Activated T-helper 17 cell treated with anti-CD3 and anti-CD28 coated beads, Interleukin-2, amount 50 U/mL, for 72 hours (primary cell): ENCODE results near the gene NBL1. TPM values are rescaled to one million over a fixed set of nuclear protein-coding genes. Genes with fewer than 3 reads are reported as not detected.

Experiments used
- ATAC-seq: fragments of 150-1000 bp; cut with Tn5 transposase; replicated peaks from 2 replicates; pipeline ENCODE4 v1.10.0; 2021; ENCODE audit warnings: mild to moderate bottlenecking, moderate library complexity
- H3K27ac Mint-ChIP-seq: one replicate; pipeline ENCODE4 v1.8.0; 2022; ENCODE audit warnings: mixed read lengths
- H3K27me3 Mint-ChIP-seq: one replicate; pipeline ENCODE4 v1.8.0; 2022; ENCODE audit warnings: mixed read lengths
- H3K36me3 Mint-ChIP-seq: one replicate; pipeline ENCODE4 v1.8.0; 2022; ENCODE audit warnings: low read depth, mild to moderate bottlenecking, mixed read lengths
- H3K4me1 Mint-ChIP-seq: one replicate; pipeline ENCODE4 v1.8.0; 2022; ENCODE audit warnings: mixed read lengths
- H3K4me3 Mint-ChIP-seq: one replicate; pipeline ENCODE4 v1.8.0; 2022; ENCODE audit warnings: mild to moderate bottlenecking, mixed read lengths
- H3K9me3 Mint-ChIP-seq: one replicate; pipeline ENCODE4 v1.8.0; 2022; ENCODE audit warnings: mixed read lengths
- total RNA-seq, 2 donors: library from RNA; stranded (reverse); gene quantifications; one replicate each; pipeline ENCODE4 v1.2.3, GENCODE V29; 2022

Gene NBL1
- total RNA-seq, 2 donors from 2014 or later: 15.0 to 16.0 TPM

- ATAC-seq: no peak
- no peaks in the 10 kb centered on the region for H3K9me3 Mint-ChIP-seq
- H3K27ac Mint-ChIP-seq: no peak overlapping the region
- no peaks in the 10 kb centered on the region for H3K36me3 Mint-ChIP-seq
- H3K4me1 Mint-ChIP-seq: no peaks in the 10 kb centered on the region
- H3K27me3 Mint-ChIP-seq: peaks cover 2% of the 10 kb centered on the region
- no peak overlapping the region for H3K4me3 Mint-ChIP-seq
These were observed 38.1 kb downstream of the NBL1 start for GRCh38 chr1:19682257-19682656.

- no peak for ATAC-seq
- Mint-ChIP-seq H3K36me3 (no peaks in the 10 kb centered on the region), H3K4me3 (no peak overlapping the region), H3K9me3 (no peaks in the 10 kb centered on the region), H3K27me3 (no peaks in the 10 kb centered on the region), H3K27ac (no peak overlapping the region), H3K4me1 (no peaks in the 10 kb centered on the region)
These were observed 38.8 kb downstream of the NBL1 start for GRCh38 chr1:19682901-19683300.

- Mint-ChIP-seq H3K27me3 (no peaks in the 10 kb centered on the region), H3K27ac (no peak overlapping the region), H3K36me3 (no peaks in the 10 kb centered on the region), H3K9me3 (no peaks in the 10 kb centered on the region), H3K4me1 (peaks cover 2% of the 10 kb centered on the region), H3K4me3 (no peak overlapping the region)
- no peak for ATAC-seq
These were observed 39.2 kb downstream of the NBL1 start for GRCh38 chr1:19683351-19683750.

GRCh38 chr1:19684677-19685076 is 40.6 kb downstream of the NBL1 start:
- H3K27me3 Mint-ChIP-seq: no peaks in the 10 kb centered on the region
- H3K27ac Mint-ChIP-seq: no peak overlapping the region
- ATAC-seq: no peak
- no peak overlapping the region for H3K4me3 Mint-ChIP-seq
- H3K4me1 Mint-ChIP-seq: peaks cover 4% of the 10 kb centered on the region
- no peaks in the 10 kb centered on the region for H3K9me3 Mint-ChIP-seq
- H3K36me3 Mint-ChIP-seq: no peaks in the 10 kb centered on the region

GRCh38 chr1:19685994-19686393 is 41.9 kb downstream of the NBL1 start:
- no peak for ATAC-seq
- Mint-ChIP-seq H3K27ac (no peak overlapping the region), H3K4me1 (peaks cover 4% of the 10 kb centered on the region), H3K36me3 (no peaks in the 10 kb centered on the region), H3K9me3 (no peaks in the 10 kb centered on the region), H3K27me3 (no peaks in the 10 kb centered on the region), H3K4me3 (no peak overlapping the region)

GRCh38 chr1:19687414-19687813 is 43.3 kb downstream of the NBL1 start:
- no peaks in the 10 kb centered on the region for H3K9me3 Mint-ChIP-seq
- H3K27ac Mint-ChIP-seq: peak overlapping the region; percentile 46
- no peaks in the 10 kb centered on the region for H3K27me3 Mint-ChIP-seq
- H3K4me3 Mint-ChIP-seq: no peak overlapping the region
- no peak for ATAC-seq
- H3K36me3 Mint-ChIP-seq: peaks cover 11% of the 10 kb centered on the region
- peaks cover 4% of the 10 kb centered on the region for H3K4me1 Mint-ChIP-seq

GRCh38 chr1:19688041-19688842 is 44.1 kb downstream of the NBL1 start:
- H3K27ac Mint-ChIP-seq: peak overlapping the region; percentile 46
- H3K36me3 Mint-ChIP-seq: peaks cover 11% of the 10 kb centered on the region
- peak; percentile 28 for ATAC-seq

GRCh38 chr1:19689085-19689757 is 45.1 kb downstream of the NBL1 start:
- peaks cover 4% of the 10 kb centered on the region for H3K4me1 Mint-ChIP-seq
- no peaks in the 10 kb centered on the region for H3K9me3 Mint-ChIP-seq
- H3K36me3 Mint-ChIP-seq: peaks cover 13% of the 10 kb centered on the region
- ATAC-seq: no peak
- H3K27me3 Mint-ChIP-seq: no peaks in the 10 kb centered on the region
- H3K4me3 Mint-ChIP-seq: no peak overlapping the region
- no peak overlapping the region for H3K27ac Mint-ChIP-seq

More at GRCh38 chr1:19688041-19688842, 44.1 kb downstream of the NBL1 start:
- no peaks in the 10 kb centered on the region for H3K9me3 Mint-ChIP-seq
- peaks cover 4% of the 10 kb centered on the region for H3K4me1 Mint-ChIP-seq
- no peaks in the 10 kb centered on the region for H3K27me3 Mint-ChIP-seq
- H3K4me3 Mint-ChIP-seq: no peak overlapping the region

- Mint-ChIP-seq H3K27ac (no peak overlapping the region), H3K9me3 (no peaks in the 10 kb centered on the region), H3K4me3 (no peak overlapping the region), H3K4me1 (peaks cover 4% of the 10 kb centered on the region), H3K27me3 (no peaks in the 10 kb centered on the region), H3K36me3 (peaks cover 18% of the 10 kb centered on the region)
- peak; percentile 43 for ATAC-seq
These were observed 45.7 kb downstream of the NBL1 start for GRCh38 chr1:19689856-19690255.

GRCh38 chr1:19690342-19690741 is 46.2 kb downstream of the NBL1 start:
- H3K27ac Mint-ChIP-seq: no peak overlapping the region
- H3K27me3 Mint-ChIP-seq: no peaks in the 10 kb centered on the region
- no peaks in the 10 kb centered on the region for H3K9me3 Mint-ChIP-seq
- H3K36me3 Mint-ChIP-seq: peaks cover 18% of the 10 kb centered on the region
- H3K4me1 Mint-ChIP-seq: peaks cover 4% of the 10 kb centered on the region
- no peak overlapping the region for H3K4me3 Mint-ChIP-seq
- no peak for ATAC-seq

- no peaks in the 10 kb centered on the region for H3K27me3 Mint-ChIP-seq
- no peaks in the 10 kb centered on the region for H3K9me3 Mint-ChIP-seq
- H3K4me3 Mint-ChIP-seq: no peak overlapping the region
- H3K4me1 Mint-ChIP-seq: no peaks in the 10 kb centered on the region
- no peak overlapping the region for H3K27ac Mint-ChIP-seq
- peaks cover 18% of the 10 kb centered on the region for H3K36me3 Mint-ChIP-seq
- ATAC-seq: no peak
These were observed 50.2 kb downstream of the NBL1 start for GRCh38 chr1:19694298-19694697.

- H3K4me1 Mint-ChIP-seq: no peaks in the 10 kb centered on the region
- H3K27ac Mint-ChIP-seq: no peak overlapping the region
These were observed 51.7 kb downstream of the NBL1 start for GRCh38 chr1:19695772-19696171.

GRCh38 chr1:19696820-19697219 is 52.7 kb downstream of the NBL1 start:
- peaks cover 15% of the 10 kb centered on the region for H3K36me3 Mint-ChIP-seq
- H3K27me3 Mint-ChIP-seq: no peaks in the 10 kb centered on the region
- H3K4me1 Mint-ChIP-seq: no peaks in the 10 kb centered on the region
- H3K9me3 Mint-ChIP-seq: no peaks in the 10 kb centered on the region
- ATAC-seq: no peak
- no peak overlapping the region for H3K27ac Mint-ChIP-seq
- no peak overlapping the region for H3K4me3 Mint-ChIP-seq

More at GRCh38 chr1:19695772-19696171, 51.7 kb downstream of the NBL1 start:
- H3K36me3 Mint-ChIP-seq: peaks cover 23% of the 10 kb centered on the region
- ATAC-seq: no peak
- H3K9me3 Mint-ChIP-seq: no peaks in the 10 kb centered on the region
- no peak overlapping the region for H3K4me3 Mint-ChIP-seq
- no peaks in the 10 kb centered on the region for H3K27me3 Mint-ChIP-seq

GRCh38 chr1:19698181-19698580 is 54.1 kb downstream of the NBL1 start:
- no peak overlapping the region for H3K27ac Mint-ChIP-seq
- H3K27me3 Mint-ChIP-seq: no peaks in the 10 kb centered on the region
- no peaks in the 10 kb centered on the region for H3K9me3 Mint-ChIP-seq
- no peak for ATAC-seq
- no peaks in the 10 kb centered on the region for H3K4me1 Mint-ChIP-seq
- H3K4me3 Mint-ChIP-seq: no peak overlapping the region
- peaks cover 13% of the 10 kb centered on the region for H3K36me3 Mint-ChIP-seq
